ENCODE measurements around the gene MATCAP1. TPM values are rescaled to one million over a fixed set of nuclear protein-coding genes. Genes with fewer than 3 reads are reported as not detected.

MATCAP1 gene
- total and polyA plus RNA-seq, 7 donors: 4.2 to 9.7 (median 6.5) TPM

DNA sequence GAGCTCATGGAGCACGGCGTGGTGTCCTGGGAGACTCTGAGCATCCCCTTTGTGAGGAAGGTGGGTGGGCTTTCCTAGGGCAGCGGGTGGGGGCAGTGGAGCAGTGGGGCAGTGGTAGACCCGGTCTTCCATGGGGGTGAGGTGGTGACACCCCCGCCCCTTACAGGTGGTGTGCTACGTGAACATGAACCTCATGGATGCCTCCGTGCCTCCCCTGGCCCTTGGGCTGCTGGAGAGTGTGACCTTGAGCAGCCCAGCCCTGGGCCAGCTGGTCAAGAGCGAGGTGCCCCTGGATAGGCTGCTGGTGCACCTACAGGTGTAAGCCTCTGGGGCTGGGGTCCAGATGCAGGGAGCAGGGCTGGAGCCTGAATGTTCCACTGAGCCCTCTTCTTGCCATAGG lies 16.7 kb upstream of the MATCAP1 start:
- H3K9me3 ChIP-seq: no peaks in the 10 kb centered on the region
- ATAC-seq (no peak), DNase-seq (no peak)
- intact Hi-C loops (cut with DNase I): no loop called here
- WGBS, 3 donors: 79 to 92% (median 81%) methylated on average over 7 to 8 of the region's 8 CpGs
- no peak overlapping the region for H3K4me3 ChIP-seq
- peaks cover 4% of the 10 kb centered on the region for H3K4me1 ChIP-seq
- peaks cover 13 to 58% of the 10 kb centered on the region in 2 donors for H3K36me3 ChIP-seq (ENCODE audit: insufficient read depth in 1 of 2, low read depth in 1 of 2)
- H3K27ac ChIP-seq: no peak overlapping the region
- TF ChIP-seq, protein P1, sequence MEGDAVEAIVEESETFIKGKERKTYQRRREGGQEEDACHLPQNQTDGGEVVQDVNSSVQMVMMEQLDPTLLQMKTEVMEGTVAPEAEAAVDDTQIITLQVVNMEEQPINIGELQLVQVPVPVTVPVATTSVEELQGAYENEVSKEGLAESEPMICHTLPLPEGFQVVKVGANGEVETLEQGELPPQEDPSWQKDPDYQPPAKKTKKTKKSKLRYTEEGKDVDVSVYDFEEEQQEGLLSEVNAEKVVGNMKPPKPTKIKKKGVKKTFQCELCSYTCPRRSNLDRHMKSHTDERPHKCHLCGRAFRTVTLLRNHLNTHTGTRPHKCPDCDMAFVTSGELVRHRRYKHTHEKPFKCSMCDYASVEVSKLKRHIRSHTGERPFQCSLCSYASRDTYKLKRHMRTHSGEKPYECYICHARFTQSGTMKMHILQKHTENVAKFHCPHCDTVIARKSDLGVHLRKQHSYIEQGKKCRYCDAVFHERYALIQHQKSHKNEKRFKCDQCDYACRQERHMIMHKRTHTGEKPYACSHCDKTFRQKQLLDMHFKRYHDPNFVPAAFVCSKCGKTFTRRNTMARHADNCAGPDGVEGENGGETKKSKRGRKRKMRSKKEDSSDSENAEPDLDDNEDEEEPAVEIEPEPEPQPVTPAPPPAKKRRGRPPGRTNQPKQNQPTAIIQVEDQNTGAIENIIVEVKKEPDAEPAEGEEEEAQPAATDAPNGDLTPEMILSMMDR (IDR thresholded peaks at IDR 0.05): no peak
- H3K27me3 ChIP-seq (ENCODE audit: insufficient read depth in 3 of 3, low read length in 2 of 3): no peaks in the 10 kb centered on the region

- no peaks in the 10 kb centered on the region for H3K27me3 ChIP-seq (ENCODE audit: insufficient read depth in 3 of 3, low read length in 2 of 3)
- TF ChIP-seq, protein P1 (IDR thresholded peaks at IDR 0.05): no peak
- 49 to 54% (median 52%) methylated on average over 16 to 22 of the region's 22 CpGs for WGBS, 3 donors
- intact Hi-C loops (cut with DNase I): no loop called here
- no peak overlapping the region for H3K4me3 ChIP-seq
- H3K27ac ChIP-seq: no peak overlapping the region
- ATAC-seq: peak in 3 of 4 donors; percentile 2 to 32 (median 10)
- H3K36me3 ChIP-seq (ENCODE audit: insufficient read depth in 1 of 2, low read depth in 1 of 2): peaks cover 19 to 65% of the 10 kb centered on the region in 2 donors
- no peak for DNase-seq
- peaks cover 4% of the 10 kb centered on the region for H3K4me1 ChIP-seq
- no peaks in the 10 kb centered on the region for H3K9me3 ChIP-seq
Measured at GRCh38 chr16:67199808-67200198, 16.0 kb upstream of the MATCAP1 start.

DNA sequence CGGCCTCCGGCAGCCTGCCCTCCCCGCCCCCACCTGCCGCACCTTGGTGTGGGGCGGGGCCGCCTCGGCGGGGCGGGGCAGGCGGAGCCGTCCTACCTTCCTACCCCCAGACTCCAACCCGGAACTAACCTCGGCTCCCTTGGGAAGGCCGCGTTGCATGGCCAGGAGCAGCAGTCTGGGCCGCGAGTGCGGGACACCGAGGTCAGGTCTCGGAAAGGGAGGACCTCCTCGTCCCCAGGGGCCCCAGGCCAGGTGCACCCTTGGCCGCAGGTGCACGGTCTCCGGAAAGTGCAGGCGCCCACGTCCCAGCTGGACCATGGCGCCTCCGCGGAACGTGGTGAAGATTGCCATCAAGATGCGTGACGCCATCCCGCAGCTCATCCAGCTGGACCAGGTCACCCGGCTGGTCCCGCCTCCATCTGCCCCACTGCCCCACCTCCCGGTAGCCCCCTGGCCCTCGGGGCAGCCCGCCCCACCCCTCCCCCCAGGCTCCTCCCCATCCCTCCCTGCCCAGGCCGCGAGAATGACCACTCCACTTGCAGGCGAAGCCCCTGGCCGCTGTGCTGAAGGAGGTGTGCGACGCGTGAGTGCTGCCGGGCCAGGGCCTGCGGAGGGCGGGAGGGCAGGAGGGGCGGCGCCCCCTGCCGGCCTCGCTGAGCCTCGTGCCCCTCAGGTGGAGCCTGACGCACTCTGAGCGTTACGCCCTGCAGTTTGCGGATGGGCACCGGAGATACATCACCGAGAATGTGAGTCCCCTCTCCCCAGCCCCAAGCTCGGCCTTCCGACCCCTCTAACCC lies 15.4 kb upstream of the MATCAP1 start, which contains the start of gene ELMO3:
Gene ELMO3 (plus strand): TSS at position 121 of the 797 bp plus-strand sequence. CDS start 196 bp downstream, at position 317.
- TF ChIP-seq, protein P1 (IDR thresholded peaks at IDR 0.05): peak; percentile 29
- Histone ChIP-seq H3K4me3 (no peak within 1 kb of the TSS), H3K4me1 (peaks cover 4% of the 10 kb centered on the region), H3K27me3 (ENCODE audit: insufficient read depth in 3 of 3, low read length in 2 of 3) (no peaks in the 10 kb centered on the region), H3K27ac (no peak within 1 kb of the TSS), H3K9me3 (no peaks in the 10 kb centered on the region), H3K36me3 (ENCODE audit: insufficient read depth in 1 of 2, low read depth in 1 of 2) (peaks cover 21 to 67% of the 10 kb centered on the region in 2 donors)
- ATAC-seq (peak; percentile 48 to 72 (median 54)), DNase-seq (no peak)
- intact Hi-C loops (cut with DNase I): no loop called here
- 40 to 49% (median 43%) methylated on average over 54 to 61 of the region's 61 CpGs for WGBS, 3 donors

- peaks cover 14% of the 10 kb centered on the region for H3K4me1 ChIP-seq
- no peak overlapping the region for H3K27ac ChIP-seq
- H3K4me3 ChIP-seq: no peak overlapping the region
- no peaks in the 10 kb centered on the region for H3K27me3 ChIP-seq (ENCODE audit: insufficient read depth in 3 of 3, low read length in 2 of 3)
- peak in 1 of 2 donors; percentile 74 for DNase-seq
- TF ChIP-seq, protein P1 (IDR thresholded peaks at IDR 0.05): peak; percentile 56
- peak; percentile 50 to 68 (median 67) for ATAC-seq
- peaks cover 21 to 66% of the 10 kb centered on the region in 2 donors for H3K36me3 ChIP-seq (ENCODE audit: insufficient read depth in 1 of 2, low read depth in 1 of 2)
- intact Hi-C loops (cut with DNase I): no loop called here
- no peaks in the 10 kb centered on the region for H3K9me3 ChIP-seq
- 37 to 61% (median 51%) methylated on average over 10 to 12 of the region's 12 CpGs for WGBS, 3 donors
Measured at GRCh38 chr16:67198238-67198734, 14.5 kb upstream of the MATCAP1 start.
